Keratinocyte (primary cell): ENCODE measurements around the gene MDFI.

Experiments used
- EZH2 ChIP-seq: IDR thresholded peaks from one replicate; pipeline ENCODE4 v1.6.1; 2012; ENCODE audit warnings: inconsistent platforms, mild to moderate bottlenecking, low read length, moderate library complexity
- TF ChIP-seq, protein P1 (sequence below), 3 experiments: IDR thresholded peaks in 1 of 3; conservative IDR thresholded peaks in 1 of 3; optimal IDR thresholded peaks in 1 of 3; 2 replicates in 2 of 3; 3 replicates in 1 of 3; pipeline versions ENCODE3 to v1.5.1; 2011; ENCODE audit warnings: low read length in 3 of 3, mild to moderate bottlenecking in 3 of 3, moderate library complexity in 2 of 3, control low read depth in 1 of 3, inconsistent platforms in 1 of 3; ENCODE audit not compliant: insufficient read depth in 2 of 3; ENCODE audit errors: extremely low read depth in 1 of 3

GRCh38 chr6:41589636-41590622 is 48.3 kb upstream of the MDFI start:
- TF ChIP-seq, protein P1, sequence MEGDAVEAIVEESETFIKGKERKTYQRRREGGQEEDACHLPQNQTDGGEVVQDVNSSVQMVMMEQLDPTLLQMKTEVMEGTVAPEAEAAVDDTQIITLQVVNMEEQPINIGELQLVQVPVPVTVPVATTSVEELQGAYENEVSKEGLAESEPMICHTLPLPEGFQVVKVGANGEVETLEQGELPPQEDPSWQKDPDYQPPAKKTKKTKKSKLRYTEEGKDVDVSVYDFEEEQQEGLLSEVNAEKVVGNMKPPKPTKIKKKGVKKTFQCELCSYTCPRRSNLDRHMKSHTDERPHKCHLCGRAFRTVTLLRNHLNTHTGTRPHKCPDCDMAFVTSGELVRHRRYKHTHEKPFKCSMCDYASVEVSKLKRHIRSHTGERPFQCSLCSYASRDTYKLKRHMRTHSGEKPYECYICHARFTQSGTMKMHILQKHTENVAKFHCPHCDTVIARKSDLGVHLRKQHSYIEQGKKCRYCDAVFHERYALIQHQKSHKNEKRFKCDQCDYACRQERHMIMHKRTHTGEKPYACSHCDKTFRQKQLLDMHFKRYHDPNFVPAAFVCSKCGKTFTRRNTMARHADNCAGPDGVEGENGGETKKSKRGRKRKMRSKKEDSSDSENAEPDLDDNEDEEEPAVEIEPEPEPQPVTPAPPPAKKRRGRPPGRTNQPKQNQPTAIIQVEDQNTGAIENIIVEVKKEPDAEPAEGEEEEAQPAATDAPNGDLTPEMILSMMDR (optimal IDR thresholded peaks at IDR 0.05 in 1 of 3, IDR thresholded peaks at IDR 0.05 in 1 of 3, conservative IDR thresholded peaks at IDR 0.05 in 1 of 3; ENCODE audit: extremely low read depth in 1 of 3, insufficient read depth in 2 of 3, low read length in 3 of 3): no peak
- TF ChIP-seq EZH2: no peak
